Left ventricle myocardium inferior (tissue), 1 donor: ENCODE results near the gene CYS1. TPM values are rescaled to one million over a fixed set of nuclear protein-coding genes. Genes with fewer than 3 reads are reported as not detected.

Source experiments
- DNase-seq: peaks from one replicate; pipeline ENCODE4 v3.0.0-alpha.2; 2020
- H3K27ac ChIP-seq: fragments of 200-600 bp; replicated peaks from 2 replicates; pipeline ENCODE4 v1.8.0; 2021
- H3K27me3 ChIP-seq: fragments of 200-600 bp; 2 replicates; pipeline ENCODE4 v1.8.0; 2021; ENCODE audit warnings: low read depth
- H3K36me3 ChIP-seq: fragments of 200-600 bp; 2 replicates; pipeline ENCODE4 v1.8.0; 2021
- H3K4me1 ChIP-seq: fragments of 200-600 bp; 2 replicates; pipeline ENCODE4 v1.8.0; 2021
- H3K4me3 ChIP-seq: fragments of 200-600 bp; 2 replicates; pipeline ENCODE4 v1.8.0; 2021; ENCODE audit warnings: mild to moderate bottlenecking, moderate library complexity
- H3K9me3 ChIP-seq: fragments of 200-600 bp; replicated peaks from 2 replicates; pipeline ENCODE4 v1.8.0; 2021
- CTCF ChIP-seq: fragments of 200-600 bp; IDR thresholded peaks from 2 replicates; pipeline ENCODE4 v1.8.0; 2021; ENCODE audit warnings: antibody characterized with exemption, mild to moderate bottlenecking, borderline replicate concordance
- intact Hi-C: fragments of 100-400 bp; cut with micrococcal nuclease; formaldehyde crosslinking; loops from one replicate; pipeline ENCODE4 v1.11.0; 2022
- total RNA-seq: library from RNA; stranded (reverse); fragmentation: NEBNext Ultra II Directional; extraction: Animal tissue kit (Norgen Biotek cat#: 25700); gene quantifications from one replicate; pipeline ENCODE4 v1.2.1, GENCODE V29; 2021
- donor health status: DM: no; HTN: yes; CAD: no; lungs with severe emphysema.

Gene CYS1
- total RNA-seq, 1 donor from 2014 or later: 3.3 TPM

- H3K4me3 ChIP-seq: no peak overlapping the region
- intact Hi-C loops: no loop called here
- DNase-seq: no peak
- no peaks in the 10 kb centered on the region for H3K27me3 ChIP-seq
- no peak for TF ChIP-seq CTCF
- H3K9me3 ChIP-seq: peaks cover 5% of the 10 kb centered on the region
- peaks cover 52% of the 10 kb centered on the region for H3K4me1 ChIP-seq
- H3K36me3 ChIP-seq: no peaks in the 10 kb centered on the region
- H3K27ac ChIP-seq: peak overlapping the region; percentile 91
Observed at GRCh38 chr2:10030311-10030736, 49.9 kb downstream of the CYS1 start.

DNA sequence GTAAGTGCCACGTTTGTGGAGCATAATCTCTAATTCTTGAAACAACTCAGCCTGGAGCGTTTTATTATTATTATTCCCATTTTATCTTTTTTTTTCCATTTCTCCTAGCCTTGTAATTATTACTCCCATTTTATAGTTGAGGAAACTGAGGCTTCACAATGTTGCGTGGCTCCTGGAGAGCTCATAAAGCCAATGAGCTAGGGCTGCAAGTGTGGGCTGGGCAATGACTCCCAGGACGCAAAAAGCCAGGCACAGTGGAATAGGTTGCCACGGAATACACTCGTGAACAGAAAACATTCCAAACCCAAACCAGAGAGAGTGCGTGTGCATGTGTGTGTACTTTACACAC, 50.4 kb downstream of the CYS1 start:
- Histone ChIP-seq H3K27ac (peak overlapping the region; percentile 91), H3K9me3 (peaks cover 5% of the 10 kb centered on the region), H3K4me3 (peak overlapping the region; percentile 36), H3K36me3 (no peaks in the 10 kb centered on the region), H3K27me3 (no peaks in the 10 kb centered on the region), H3K4me1 (peaks cover 48% of the 10 kb centered on the region)
- intact Hi-C loops: no loop called here
- no peak for TF ChIP-seq CTCF
- DNase-seq: no peak

GRCh38 chr2:10028988-10029874, 51.0 kb downstream of the CYS1 start:
- peak; percentile 23 for TF ChIP-seq CTCF
- Histone ChIP-seq H3K4me3 (peak overlapping the region; percentile 36), H3K27ac (peak overlapping the region; percentile 91), H3K36me3 (no peaks in the 10 kb centered on the region), H3K27me3 (no peaks in the 10 kb centered on the region), H3K9me3 (peaks cover 5% of the 10 kb centered on the region), H3K4me1 (peaks cover 42% of the 10 kb centered on the region)
- intact Hi-C loops: no loop called here
- peak; percentile 73 for DNase-seq

GRCh38 chr2:10028407-10028987, 51.7 kb downstream of the CYS1 start:
- no peaks in the 10 kb centered on the region for H3K36me3 ChIP-seq
- H3K4me3 ChIP-seq: peak overlapping the region; percentile 36
- intact Hi-C loops: no loop called here
- H3K9me3 ChIP-seq: peaks cover 5% of the 10 kb centered on the region
- TF ChIP-seq CTCF: peak; percentile 18
- DNase-seq: no peak
- H3K27me3 ChIP-seq: no peaks in the 10 kb centered on the region
- H3K27ac ChIP-seq: peak overlapping the region; percentile 91
- H3K4me1 ChIP-seq: peaks cover 36% of the 10 kb centered on the region

DNA sequence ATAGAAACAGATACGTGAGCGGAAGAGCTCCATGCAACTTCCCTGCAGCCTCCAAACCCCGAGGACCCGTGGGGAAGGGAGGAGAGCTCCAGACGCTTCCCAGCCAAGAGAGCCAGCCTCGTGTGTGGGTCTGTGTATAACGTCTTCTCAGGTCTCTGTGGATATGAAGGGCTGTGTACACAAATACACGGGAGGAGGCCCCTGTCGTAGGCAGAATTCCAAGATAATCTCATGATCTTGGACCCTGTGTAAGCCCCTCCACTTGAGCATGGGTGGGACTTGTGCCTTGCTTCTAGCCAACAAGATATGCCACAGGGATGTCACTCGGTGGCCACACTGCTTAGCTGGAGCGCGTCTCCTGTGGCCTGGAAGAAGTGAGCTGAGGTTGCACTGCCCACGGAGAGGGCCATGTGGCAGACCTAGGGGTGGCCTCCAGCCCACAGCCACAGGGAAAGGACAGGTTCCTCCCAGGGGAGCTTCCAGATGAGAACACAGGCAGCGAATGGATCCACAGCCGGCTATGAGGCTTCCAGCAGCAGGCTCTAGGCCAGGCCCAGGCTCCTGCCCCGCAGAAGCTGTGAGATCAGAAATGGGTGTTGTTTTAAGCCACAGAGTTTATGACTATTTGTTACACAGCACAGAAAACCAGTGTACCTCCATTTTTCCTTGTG, 52.4 kb downstream of the CYS1 start:
- intact Hi-C loops: no loop called here
- TF ChIP-seq CTCF: no peak
- H3K27ac ChIP-seq: peak overlapping the region; percentile 91

More for the DNA sequence above, 52.4 kb downstream of the CYS1 start:
- no peak for DNase-seq
- no peaks in the 10 kb centered on the region for H3K36me3 ChIP-seq
- peaks cover 32% of the 10 kb centered on the region for H3K4me1 ChIP-seq
- no peak overlapping the region for H3K4me3 ChIP-seq
- H3K27me3 ChIP-seq: no peaks in the 10 kb centered on the region
- peaks cover 5% of the 10 kb centered on the region for H3K9me3 ChIP-seq
